Measurements from ENCODE around the gene STAB2. TPM values are rescaled to one million over a fixed set of nuclear protein-coding genes. Genes with fewer than 3 reads are reported as not detected.
A peak's percentile ranks its signal among the peaks of the same experiment; 100 is the strongest.

Gene STAB2
- total RNA-seq, 4 donors from 2014 or later, result 0.27 to 0.81 TPM; not detected in 2

- peaks cover 0 to 19% (median 0%) of the 10 kb centered on the region in 3 donors for H3K4me1 ChIP-seq
- 13 to 18% methylated on average over 4 of the region's 4 CpGs for WGBS, 2 donors (ENCODE audit: low coverage in 1 of 2)
- H3K9me3 ChIP-seq, result no peaks in the 10 kb centered on the region
- no peak overlapping the region for H3K4me3 ChIP-seq
- peak; percentile 82 for ATAC-seq
- peak overlapping the region in 2 of 4 donors; percentile 61 to 70 for H3K27ac ChIP-seq
- no peaks in the 10 kb centered on the region for H3K27me3 ChIP-seq
- peak; percentile 61 for TF ChIP-seq POLR2AphosphoS5 (IDR thresholded peaks at IDR 0.05)
- peak in 3 of 4 experiments; percentile 42 to 63 (median 63) for TF ChIP-seq CTCF (IDR thresholded peaks at IDR 0.05)
- no peak for TF ChIP-seq EP300 (IDR thresholded peaks at IDR 0.05)
- no peaks in the 10 kb centered on the region for H3K36me3 ChIP-seq
Measured at GRCh38 chr12:103626498-103626897, 39.4 kb downstream of the STAB2 start.

- TF ChIP-seq EP300 (IDR thresholded peaks at IDR 0.05) (no peak), CTCF (IDR thresholded peaks at IDR 0.05) (no peak), POLR2A (IDR thresholded peaks at IDR 0.05) (no peak), POLR2AphosphoS5 (IDR thresholded peaks at IDR 0.05) (no peak)
- ATAC-seq, result no peak
- H3K4me1 ChIP-seq, result peaks cover 0 to 19% (median 0%) of the 10 kb centered on the region in 3 donors
- peak overlapping the region in 2 of 4 donors; percentile 61 to 70 for H3K27ac ChIP-seq
- WGBS, 2 donors (ENCODE audit: low coverage in 1 of 2), result 86% methylated on average over 2 of the region's 3 CpGs; no CpG with 5 or more reads in 1 of the 2 donors
- H3K4me3 ChIP-seq, result no peak overlapping the region
- no peaks in the 10 kb centered on the region for H3K27me3 ChIP-seq
- H3K9me3 ChIP-seq, result peaks cover 0 to 6% (median 0%) of the 10 kb centered on the region in 3 donors
- no peaks in the 10 kb centered on the region for H3K36me3 ChIP-seq
Measured at GRCh38 chr12:103627189-103627855, 40.2 kb downstream of the STAB2 start.

DNA sequence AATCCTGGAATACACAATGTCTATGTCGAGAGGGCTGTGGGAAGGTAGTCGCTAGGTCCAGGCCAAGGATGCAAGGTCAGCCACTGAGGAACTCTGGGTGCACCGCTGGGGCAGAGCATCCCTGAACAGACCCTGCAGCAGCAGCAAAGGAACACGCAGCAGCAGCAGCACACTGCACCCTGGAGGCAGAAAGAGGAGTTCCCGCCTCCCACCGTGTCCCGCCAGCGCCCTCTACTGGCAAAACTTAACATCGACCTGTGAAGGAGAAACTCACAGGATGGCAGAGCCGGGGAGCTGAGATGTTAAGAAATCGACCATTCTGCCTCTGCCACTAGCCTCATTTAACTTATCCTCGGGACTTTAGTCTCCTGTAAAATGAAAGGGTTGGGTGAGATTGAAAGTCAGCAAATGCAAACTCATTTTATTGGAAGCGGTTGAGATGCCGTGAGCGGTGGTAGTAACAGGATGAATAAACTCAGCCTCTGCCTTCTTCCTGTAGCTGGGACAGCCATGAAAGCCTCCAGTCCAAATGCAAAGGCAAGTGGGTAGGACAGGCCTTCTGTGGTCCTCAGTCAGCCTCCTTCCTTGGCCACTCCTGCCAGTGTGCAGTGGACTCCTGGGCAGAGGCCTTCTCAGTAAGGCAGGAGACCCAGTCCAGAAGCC, 45.6 kb downstream of the STAB2 start:
- Histone ChIP-seq H3K4me3 (no peak overlapping the region), H3K36me3 (no peaks in the 10 kb centered on the region), H3K27ac (no peak overlapping the region), H3K9me3 (peaks cover 0 to 19% (median 0%) of the 10 kb centered on the region in 3 donors), H3K4me1 (peaks cover 0 to 3% (median 0%) of the 10 kb centered on the region in 3 donors), H3K27me3 (no peaks in the 10 kb centered on the region)
- no peak for ATAC-seq
- TF ChIP-seq POLR2AphosphoS5 (IDR thresholded peaks at IDR 0.05), result no peak
- peak in 2 of 4 experiments; percentile 24 to 64 for TF ChIP-seq CTCF (IDR thresholded peaks at IDR 0.05)
- 79 to 90% methylated on average over 3 to 6 of the region's 15 CpGs for WGBS, 2 donors (ENCODE audit: low coverage in 1 of 2)

DNA sequence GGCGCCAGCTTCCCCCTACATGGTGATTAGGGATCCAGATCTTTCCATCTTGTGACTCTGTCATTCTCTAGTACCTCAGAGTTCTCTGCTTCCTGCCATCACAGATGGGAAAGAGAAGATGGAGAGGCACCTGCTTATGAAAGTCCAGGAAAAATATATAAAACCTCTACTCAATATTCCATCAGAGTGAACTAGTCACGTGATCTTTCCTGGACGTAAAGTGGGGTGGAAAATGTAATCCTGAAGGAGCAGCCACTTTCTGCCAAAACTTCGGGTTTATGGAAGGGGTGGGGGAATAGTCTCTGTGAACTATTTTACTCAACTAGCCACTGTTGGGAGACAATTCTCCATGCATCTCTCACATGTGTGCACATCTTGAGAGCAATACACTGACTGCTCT, 47.7 kb downstream of the STAB2 start:
- Histone ChIP-seq H3K4me1 (no peaks in the 10 kb centered on the region), H3K4me3 (no peak overlapping the region), H3K9me3 (peaks cover 0 to 19% (median 0%) of the 10 kb centered on the region in 3 donors), H3K27me3 (no peaks in the 10 kb centered on the region), H3K36me3 (no peaks in the 10 kb centered on the region), H3K27ac (no peak overlapping the region)
- WGBS, 2 donors (ENCODE audit: low coverage in 1 of 2), result 81% methylated on average over 4 of the region's 4 CpGs; no CpG with 5 or more reads in 1 of the 2 donors
- ATAC-seq, result no peak
- TF ChIP-seq CTCF (IDR thresholded peaks at IDR 0.05), result no peak
- TF ChIP-seq EP300 (IDR thresholded peaks at IDR 0.05), result no peak
- TF ChIP-seq POLR2A (IDR thresholded peaks at IDR 0.05), result no peak
- TF ChIP-seq POLR2AphosphoS5 (IDR thresholded peaks at IDR 0.05), result no peak

Measured in gastroesophageal sphincter (tissue), 4 donors.